Activated CD8-positive, alpha-beta memory T cell treated with anti-CD3 and anti-CD28 coated beads, Interleukin-2, amount 50 U/mL, for 4 hours (primary cell): Measurements from ENCODE around the gene HOMER1.
"Not testable (repeated sequence)": the region's sequence is repeated elsewhere in the genome, so short reads cannot be mapped to it uniquely, and the experiment has no call there.

Source experiments
- DNase-seq: peaks from one replicate; pipeline ENCODE4 v3.0.0-alpha.2; 2020

HOMER1 gene

GRCh38 chr5:79408028-79408427 is 105.9 kb downstream of the HOMER1 start:
- no peak for DNase-seq

GRCh38 chr5:79407591-79407990 is 106.3 kb downstream of the HOMER1 start:
- DNase-seq: no peak

- DNase-seq: no peak
Measured at GRCh38 chr5:79401216-79401615, 112.7 kb downstream of the HOMER1 start.

- DNase-seq: no peak
Measured at GRCh38 chr5:79399046-79399445, 114.9 kb downstream of the HOMER1 start.

GRCh38 chr5:79397080-79397479 is 116.9 kb downstream of the HOMER1 start:
- no peak for DNase-seq

GRCh38 chr5:79396265-79396664 is 117.7 kb downstream of the HOMER1 start:
- DNase-seq: no peak

- no peak for DNase-seq
Measured at GRCh38 chr5:79395296-79395695, 118.6 kb downstream of the HOMER1 start.

- DNase-seq: no peak
Measured at GRCh38 chr5:79392776-79393175, 121.2 kb downstream of the HOMER1 start.

GRCh38 chr5:79386679-79387078 is 127.3 kb downstream of the HOMER1 start:
- DNase-seq: no peak

GRCh38 chr5:79385126-79385525 is 128.8 kb downstream of the HOMER1 start:
- not testable (repeated sequence) for DNase-seq

- DNase-seq: no peak
Measured at GRCh38 chr5:79378510-79379186, 135.3 kb downstream of the HOMER1 start.

- no peak for DNase-seq
Measured at GRCh38 chr5:79357398-79357797, 156.5 kb downstream of the HOMER1 start.

- DNase-seq: no peak
Measured at GRCh38 chr5:79349881-79350280, 164.1 kb downstream of the HOMER1 start.

- no peak for DNase-seq
Measured at GRCh38 chr5:79349047-79349446, 164.9 kb downstream of the HOMER1 start.

- DNase-seq: no peak
Measured at GRCh38 chr5:79346420-79346824, 167.5 kb downstream of the HOMER1 start.

GRCh38 chr5:79333852-79334557 is 179.9 kb downstream of the HOMER1 start:
- DNase-seq: no peak

- no peak for DNase-seq
Measured at GRCh38 chr5:79330071-79330470, 183.9 kb downstream of the HOMER1 start.

GRCh38 chr5:79329453-79329852 is 184.5 kb downstream of the HOMER1 start:
- no peak for DNase-seq
